ENCODE data around the gene BIVM. TPM values are rescaled to one million over a fixed set of nuclear protein-coding genes. Genes with fewer than 3 reads are reported as not detected.

The BIVM gene
- total and polyA plus RNA-seq, 2 donors (not counting 3 experiments of a cell fraction or from before 2014, with no cell fraction given) = 7.7 to 20.3 TPM

- CTCF ChIA-PET = interaction anchor here (1.0 to 1.7 kb wide), 4 partner anchors 10 to 232 kb away, joined by 3 read pairs; no protein-coding TSS in a partner anchor
- H3K36me3 ChIP-seq (ENCODE audit: control insufficient read depth in 2 of 2, extremely low read depth in 1 of 2, insufficient read depth in 2 of 2, low read length in 2 of 2) = peaks cover 0 to 2% of the 10 kb centered on the region in 2 experiments
- H2AFZ ChIP-seq (ENCODE audit: low read depth, low read length) = no peak overlapping the region
- no peaks in the 10 kb centered on the region for H3K27me3 ChIP-seq (ENCODE audit: control insufficient read depth in 2 of 2, insufficient read depth in 2 of 2, low read length in 2 of 2)
- no peak overlapping the region for H3K4me3 ChIP-seq (replicated peaks in 1 of 3; ENCODE audit: insufficient read depth in 1 of 3, low read depth in 1 of 3, low read length in 3 of 3)
- POLR2A ChIA-PET = no interaction called here
- H3K79me2 ChIP-seq (ENCODE audit: control insufficient read depth, insufficient read depth, low read length) = peaks cover 20% of the 10 kb centered on the region
- FAIRE-seq (no peak), DNase-seq (ENCODE audit: low read depth, low spot score) (no peak)
- peaks cover 3% of the 10 kb centered on the region for H4K20me1 ChIP-seq (replicated peaks; ENCODE audit: control insufficient read depth, extremely low read depth, insufficient read depth, low read length)
- intact Hi-C loops (cut with micrococcal nuclease) = no loop called here
- peaks cover 2% of the 10 kb centered on the region for H3K4me1 ChIP-seq (ENCODE audit: control insufficient read depth, extremely low read depth, insufficient read depth, low read length)
- BruUV-seq (replicated peaks) = no TSS peak
- H3K9ac ChIP-seq (replicated peaks; ENCODE audit: extremely low read depth, insufficient read depth, low read length) = no peak overlapping the region
- TF ChIP-seq EZH2 (IDR thresholded peaks at IDR 0.05; ENCODE audit: borderline replicate concordance, low read depth, low read length, severe bottlenecking) (no peak), CTCF (IDR thresholded peaks at IDR 0.05; ENCODE audit: extremely low read depth in 1 of 2, insufficient read depth in 1 of 2, low read depth in 1 of 2, low read length in 2 of 2) (no peak), MYC (IDR thresholded peaks at IDR 0.05; ENCODE audit: low read depth, low read length) (no peak), JUN (IDR thresholded peaks at IDR 0.05; ENCODE audit: borderline replicate concordance, insufficient read depth, insufficient read length, low read depth) (no peak), GATA2 (IDR thresholded peaks at IDR 0.05; ENCODE audit: insufficient read depth, insufficient read length, low read depth, low read length) (no peak), MAX (IDR thresholded peaks at IDR 0.05; ENCODE audit: insufficient read depth, insufficient read length) (no peak), POLR2A (IDR thresholded peaks at IDR 0.05; ENCODE audit: low read depth, low read length) (no peak), FOS (IDR thresholded peaks at IDR 0.05; ENCODE audit: borderline replicate concordance, insufficient read depth, low read length) (no peak), POLR2AphosphoS5 (IDR thresholded peaks at IDR 0.05; ENCODE audit: insufficient read depth, low read depth, low read length) (no peak)
- no peak overlapping the region for H3K27ac ChIP-seq (ENCODE audit: insufficient read depth, low read depth, low read length)
- H3K9me1 ChIP-seq (replicated peaks; ENCODE audit: control insufficient read depth, extremely low read depth, insufficient read depth, low read length) = no peaks in the 10 kb centered on the region
- H3K4me2 ChIP-seq (ENCODE audit: insufficient read depth, low read length) = no peak overlapping the region
- dilution Hi-C loops (cut with MboI; ENCODE audit: extremely low pct_ligation_motif_present, low sequenced_read_pairs) = no loop called here
- no peaks in the 10 kb centered on the region for H3K9me3 ChIP-seq (replicated peaks; ENCODE audit: control insufficient read depth, insufficient read depth, low read length)
These were observed 15.2 kb downstream of the BIVM start for GRCh38 chr13:102814025-102814607.
